ENCODE results near the gene IL36RN.
"Not testable (repeated sequence)": the region's sequence is repeated elsewhere in the genome, so short reads cannot be mapped to it uniquely, and the experiment has no call there.

IL36RN gene

DNA sequence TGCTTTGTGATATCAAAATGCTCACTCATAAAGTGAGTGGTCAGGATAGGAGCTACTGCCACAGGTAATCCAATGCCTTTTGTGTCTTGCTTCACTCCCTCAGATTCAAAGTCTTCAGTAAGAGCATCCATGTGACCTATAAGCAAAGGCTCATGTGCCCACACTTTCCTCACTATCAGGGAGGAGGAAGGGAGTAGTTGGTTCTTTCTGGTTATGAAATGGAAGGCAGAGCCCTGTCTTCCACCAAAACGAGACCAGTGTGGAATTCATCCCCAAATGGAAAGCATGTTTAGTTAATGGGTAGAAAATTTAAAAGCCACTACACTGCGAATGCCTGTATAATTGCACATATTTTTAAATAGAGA is 34.6 kb downstream of the IL36RN start:
- DNase-seq, result no peak
- TF ChIP-seq, protein P1, sequence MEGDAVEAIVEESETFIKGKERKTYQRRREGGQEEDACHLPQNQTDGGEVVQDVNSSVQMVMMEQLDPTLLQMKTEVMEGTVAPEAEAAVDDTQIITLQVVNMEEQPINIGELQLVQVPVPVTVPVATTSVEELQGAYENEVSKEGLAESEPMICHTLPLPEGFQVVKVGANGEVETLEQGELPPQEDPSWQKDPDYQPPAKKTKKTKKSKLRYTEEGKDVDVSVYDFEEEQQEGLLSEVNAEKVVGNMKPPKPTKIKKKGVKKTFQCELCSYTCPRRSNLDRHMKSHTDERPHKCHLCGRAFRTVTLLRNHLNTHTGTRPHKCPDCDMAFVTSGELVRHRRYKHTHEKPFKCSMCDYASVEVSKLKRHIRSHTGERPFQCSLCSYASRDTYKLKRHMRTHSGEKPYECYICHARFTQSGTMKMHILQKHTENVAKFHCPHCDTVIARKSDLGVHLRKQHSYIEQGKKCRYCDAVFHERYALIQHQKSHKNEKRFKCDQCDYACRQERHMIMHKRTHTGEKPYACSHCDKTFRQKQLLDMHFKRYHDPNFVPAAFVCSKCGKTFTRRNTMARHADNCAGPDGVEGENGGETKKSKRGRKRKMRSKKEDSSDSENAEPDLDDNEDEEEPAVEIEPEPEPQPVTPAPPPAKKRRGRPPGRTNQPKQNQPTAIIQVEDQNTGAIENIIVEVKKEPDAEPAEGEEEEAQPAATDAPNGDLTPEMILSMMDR (IDR thresholded peaks at IDR 0.05; ENCODE audit: borderline replicate concordance, extremely low read depth, low read length, poor library complexity, severe bottlenecking), result no peak
- TF ChIP-seq EZH2 (IDR thresholded peaks at IDR 0.05; ENCODE audit: borderline replicate concordance, low read depth, low read length, severe bottlenecking), result no peak
- H3K27ac ChIP-seq (ENCODE audit: low read length), result no peak overlapping the region
- ATAC-seq (ENCODE audit: insufficient read depth, low read depth), result no peak
- no peaks in the 10 kb centered on the region for H3K36me3 ChIP-seq (ENCODE audit: insufficient read depth, low read length)
- H3K79me2 ChIP-seq (ENCODE audit: insufficient read depth, low read length), result no peaks in the 10 kb centered on the region
- peaks cover 16% of the 10 kb centered on the region for H3K27me3 ChIP-seq (ENCODE audit: insufficient read depth, low read length, poor library complexity)
- H3K4me2 ChIP-seq (ENCODE audit: insufficient read depth, low read length), result no peak overlapping the region
- no peak overlapping the region for H3K4me3 ChIP-seq (ENCODE audit: low read depth in 1 of 2, low read length in 2 of 2)
- H4K20me1 ChIP-seq (ENCODE audit: insufficient read depth, low read length), result no peaks in the 10 kb centered on the region
- no peaks in the 10 kb centered on the region for H3K4me1 ChIP-seq (ENCODE audit: insufficient read depth, low read length)
- H3K9ac ChIP-seq (ENCODE audit: low read depth, low read length), result no peak overlapping the region
- no peaks in the 10 kb centered on the region for H3K9me3 ChIP-seq (ENCODE audit: insufficient read depth, low read length, severe bottlenecking)
- no peak overlapping the region for H2AFZ ChIP-seq (ENCODE audit: low read depth, low read length)

DNA sequence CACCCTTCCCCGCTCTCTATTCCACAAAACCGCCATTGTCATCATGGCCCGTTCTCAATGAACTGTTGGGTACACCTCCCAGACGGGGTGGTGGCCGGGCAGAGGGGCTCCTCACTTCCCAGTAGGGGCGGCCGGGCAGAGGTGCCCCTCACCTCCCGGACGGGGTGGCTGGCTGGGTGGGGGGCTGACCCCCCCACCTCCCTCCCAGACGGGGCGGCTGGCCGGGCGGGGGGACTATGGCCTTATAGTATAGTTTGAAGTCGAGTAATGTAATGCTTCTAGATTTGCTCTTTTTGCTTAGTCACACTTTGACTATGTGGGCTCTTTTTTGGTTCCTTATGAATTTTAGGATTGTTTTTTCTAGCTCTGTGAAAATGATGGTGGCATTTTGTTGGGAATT is 37.3 kb downstream of the IL36RN start:
- not testable (repeated sequence) for H2AFZ ChIP-seq (ENCODE audit: low read depth, low read length); H3K36me3 ChIP-seq (ENCODE audit: insufficient read depth, low read length); H3K4me2 ChIP-seq (ENCODE audit: insufficient read depth, low read length); H3K9ac ChIP-seq (ENCODE audit: low read depth, low read length); H4K20me1 ChIP-seq (ENCODE audit: insufficient read depth, low read length); H3K79me2 ChIP-seq (ENCODE audit: insufficient read depth, low read length); H3K4me3 ChIP-seq (ENCODE audit: low read depth in 1 of 2, low read length in 2 of 2); H3K9me3 ChIP-seq (ENCODE audit: insufficient read depth, low read length, severe bottlenecking); ATAC-seq (ENCODE audit: insufficient read depth, low read depth); H3K4me1 ChIP-seq (ENCODE audit: insufficient read depth, low read length); H3K27ac ChIP-seq (ENCODE audit: low read length); DNase-seq
- peaks cover 11% of the 10 kb centered on the region for H3K27me3 ChIP-seq (ENCODE audit: insufficient read depth, low read length, poor library complexity)

DNA sequence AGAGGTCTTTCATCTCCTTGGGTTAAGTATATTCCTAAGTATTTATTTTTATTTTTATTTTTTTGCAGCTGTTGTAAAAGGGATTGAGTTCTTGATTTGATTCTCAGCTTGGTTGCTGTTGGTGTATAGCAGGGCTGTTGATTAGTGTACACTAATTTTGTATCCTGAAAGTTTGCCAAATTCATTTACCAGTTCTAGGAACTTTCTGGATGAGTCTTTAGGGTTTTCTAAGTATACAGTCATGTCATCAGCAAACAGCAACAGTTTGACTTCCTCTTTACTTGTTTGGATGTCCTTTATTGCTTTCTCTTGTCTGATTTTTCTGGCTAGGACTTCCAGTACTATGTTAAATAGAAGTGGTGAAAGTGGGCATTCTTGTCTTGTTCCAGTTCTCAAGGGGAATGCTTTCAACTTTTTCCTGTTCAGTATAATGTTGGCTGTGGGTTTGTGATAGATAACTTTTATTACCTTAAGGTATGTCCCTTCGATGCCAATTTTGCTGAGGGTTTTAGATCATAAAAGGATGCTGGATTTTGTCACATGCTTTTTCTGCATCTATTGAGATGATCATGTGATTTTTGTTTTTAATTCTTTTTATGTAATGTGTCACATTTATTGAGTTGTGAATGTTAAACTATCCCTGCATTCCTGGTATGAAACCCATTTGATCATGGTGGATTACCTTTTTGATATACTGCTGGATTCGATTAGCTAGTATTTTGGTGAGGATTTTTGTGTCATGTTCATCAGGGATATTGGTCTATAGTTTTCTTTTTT is 38.0 kb downstream of the IL36RN start:
- H3K27ac ChIP-seq (ENCODE audit: low read length); H4K20me1 ChIP-seq (ENCODE audit: insufficient read depth, low read length); H3K4me2 ChIP-seq (ENCODE audit: insufficient read depth, low read length): not testable (repeated sequence)

DNA sequence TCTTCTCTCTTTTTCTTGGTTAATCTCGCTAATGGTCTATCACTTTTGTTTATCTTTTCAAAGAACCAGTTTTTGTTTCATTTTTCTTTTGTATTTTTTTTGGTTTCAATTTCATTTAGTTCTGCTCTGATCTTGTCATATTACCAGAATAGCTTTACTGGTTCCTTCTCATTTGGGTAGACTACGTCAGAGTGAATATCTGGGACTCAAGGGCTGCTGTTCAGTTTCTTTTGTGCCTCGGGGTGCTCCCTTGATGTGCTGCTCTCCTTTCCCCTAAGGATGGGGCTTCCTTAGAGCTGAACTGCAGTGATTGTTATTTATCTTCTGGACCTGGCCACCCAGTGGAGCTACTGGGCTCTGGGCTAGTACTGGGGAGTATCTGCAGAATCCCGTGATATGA is 39.0 kb downstream of the IL36RN start:
- Histone ChIP-seq H3K36me3 (ENCODE audit: insufficient read depth, low read length) (no peaks in the 10 kb centered on the region), H3K4me3 (ENCODE audit: low read depth in 1 of 2, low read length in 2 of 2) (no peak overlapping the region), H2AFZ (ENCODE audit: low read depth, low read length) (no peak overlapping the region), H3K79me2 (ENCODE audit: insufficient read depth, low read length) (no peaks in the 10 kb centered on the region), H3K4me1 (ENCODE audit: insufficient read depth, low read length) (no peaks in the 10 kb centered on the region), H3K27me3 (ENCODE audit: insufficient read depth, low read length, poor library complexity) (peaks cover 2% of the 10 kb centered on the region), H3K9me3 (ENCODE audit: insufficient read depth, low read length, severe bottlenecking) (no peaks in the 10 kb centered on the region), H3K4me2 (ENCODE audit: insufficient read depth, low read length) (no peak overlapping the region), H3K27ac (ENCODE audit: low read length) (no peak overlapping the region), H3K9ac (ENCODE audit: low read depth, low read length) (no peak overlapping the region), H4K20me1 (ENCODE audit: insufficient read depth, low read length) (no peaks in the 10 kb centered on the region)
- ATAC-seq (ENCODE audit: insufficient read depth, low read depth), result no peak
- DNase-seq, result no peak
- TF ChIP-seq, protein P1 (IDR thresholded peaks at IDR 0.05; ENCODE audit: borderline replicate concordance, extremely low read depth, low read length, poor library complexity, severe bottlenecking), result no peak
- no peak for TF ChIP-seq EZH2 (IDR thresholded peaks at IDR 0.05; ENCODE audit: borderline replicate concordance, low read depth, low read length, severe bottlenecking)

More for the DNA sequence above, 38.0 kb downstream of the IL36RN start:
- not testable (repeated sequence) for ATAC-seq (ENCODE audit: insufficient read depth, low read depth); H3K79me2 ChIP-seq (ENCODE audit: insufficient read depth, low read length); H3K36me3 ChIP-seq (ENCODE audit: insufficient read depth, low read length); H3K9me3 ChIP-seq (ENCODE audit: insufficient read depth, low read length, severe bottlenecking); H3K4me3 ChIP-seq (ENCODE audit: low read depth in 1 of 2, low read length in 2 of 2); H2AFZ ChIP-seq (ENCODE audit: low read depth, low read length); H3K27me3 ChIP-seq (ENCODE audit: insufficient read depth, low read length, poor library complexity); H3K9ac ChIP-seq (ENCODE audit: low read depth, low read length); DNase-seq; H3K4me1 ChIP-seq (ENCODE audit: insufficient read depth, low read length)
